ENCODE results near the gene ADORA2B.
"Not testable (repeated sequence)": the region's sequence is repeated elsewhere in the genome, so short reads cannot be mapped to it uniquely, and the experiment has no call there.

ADORA2B gene

DNA sequence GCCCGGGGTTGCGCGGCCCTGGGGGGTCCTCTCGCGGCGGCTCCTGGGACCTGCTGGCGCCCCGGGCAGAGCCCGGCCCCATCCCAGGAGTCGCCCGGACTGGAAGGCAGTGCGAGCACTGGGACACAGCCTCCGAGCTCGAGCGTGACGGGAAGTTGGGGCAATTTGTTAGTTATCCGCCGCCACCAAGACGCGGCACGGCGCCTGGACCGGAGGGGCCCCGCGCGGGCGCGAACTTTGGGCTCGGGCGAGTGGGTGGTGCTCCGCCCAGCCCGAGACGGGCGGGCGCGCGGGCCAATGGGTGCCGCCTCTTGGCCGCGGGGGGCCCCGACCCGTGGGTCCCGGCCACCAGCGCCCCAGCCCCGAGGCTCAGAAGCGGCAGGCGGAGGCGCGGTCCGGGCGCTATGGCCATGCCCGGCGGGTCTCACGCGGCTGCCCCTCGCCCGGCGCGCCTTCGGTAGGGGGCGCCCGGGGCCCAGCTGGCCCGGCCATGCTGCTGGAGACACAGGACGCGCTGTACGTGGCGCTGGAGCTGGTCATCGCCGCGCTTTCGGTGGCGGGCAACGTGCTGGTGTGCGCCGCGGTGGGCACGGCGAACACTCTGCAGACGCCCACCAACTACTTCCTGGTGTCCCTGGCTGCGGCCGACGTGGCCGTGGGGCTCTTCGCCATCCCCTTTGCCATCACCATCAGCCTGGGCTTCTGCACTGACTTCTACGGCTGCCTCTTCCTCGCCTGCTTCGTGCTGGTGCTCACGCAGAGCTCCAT lies at the start of gene ADORA2B:
ADORA2B (plus strand) TSS at position 372 of the 768 bp plus-strand sequence; CDS start at position 491, 119 bp downstream.
- DNase-seq (ENCODE audit: low spot score) = no peak

DNA sequence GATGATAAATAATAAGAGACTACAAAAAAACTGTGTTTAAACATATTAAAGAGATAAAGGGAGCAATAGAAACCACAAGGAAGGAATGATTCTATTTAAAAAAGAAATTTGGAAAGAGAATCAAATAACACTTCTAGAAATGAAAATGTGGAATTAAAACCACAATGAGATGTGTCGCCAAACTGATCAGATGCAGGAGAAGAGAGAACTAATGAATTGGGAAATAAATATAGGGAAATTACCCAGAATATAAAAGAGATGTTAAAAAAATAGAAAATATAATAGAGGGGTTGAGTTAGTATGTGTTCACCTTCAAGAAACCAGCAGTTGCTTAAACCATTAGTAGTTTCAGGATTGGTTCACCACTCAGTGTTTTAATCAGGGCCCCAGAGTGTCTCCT lies 48.7 kb upstream of the ADORA2B start:
- no peak for DNase-seq (ENCODE audit: low spot score)

DNA sequence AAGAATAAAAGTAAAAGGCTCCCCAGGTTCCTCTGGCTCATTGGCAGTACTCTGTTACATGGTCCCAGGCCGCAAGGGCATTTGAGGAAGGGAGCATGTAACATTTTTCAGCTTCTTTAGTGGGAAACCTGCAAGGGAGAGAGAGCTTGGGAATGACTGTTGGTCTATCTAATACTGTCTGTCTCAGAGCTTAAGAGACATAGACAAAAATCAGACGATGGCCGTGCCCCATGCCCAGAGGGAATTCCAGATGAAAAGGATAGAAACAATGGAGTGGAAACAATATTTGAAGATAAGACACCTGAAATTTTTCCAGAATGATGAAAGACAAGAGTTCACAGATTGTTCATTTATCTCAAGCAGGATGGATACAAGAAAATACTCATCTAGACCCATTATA lies 48.1 kb upstream of the ADORA2B start:
- no peak for DNase-seq (ENCODE audit: low spot score)

DNA sequence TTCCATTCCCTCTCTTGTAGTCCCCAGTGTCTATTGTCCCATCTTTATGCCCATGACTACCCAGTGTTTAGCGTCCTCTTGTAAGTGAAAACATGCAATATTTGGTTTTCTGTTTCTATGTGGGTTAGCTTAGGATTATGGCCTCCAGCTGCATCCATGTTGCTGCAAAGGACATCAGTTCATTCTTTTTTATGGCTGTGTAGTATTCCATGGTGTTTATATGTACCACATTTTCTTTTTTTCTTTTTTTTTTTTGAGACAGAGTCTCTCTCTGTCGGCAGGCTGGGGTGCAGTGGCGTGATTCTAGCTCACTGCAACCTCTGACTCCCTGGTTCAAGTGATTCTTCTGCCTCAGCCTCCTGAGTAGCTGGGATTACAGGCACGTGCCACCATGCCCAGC lies 45.3 kb upstream of the ADORA2B start:
- DNase-seq (ENCODE audit: low spot score) = not testable (repeated sequence)

DNA sequence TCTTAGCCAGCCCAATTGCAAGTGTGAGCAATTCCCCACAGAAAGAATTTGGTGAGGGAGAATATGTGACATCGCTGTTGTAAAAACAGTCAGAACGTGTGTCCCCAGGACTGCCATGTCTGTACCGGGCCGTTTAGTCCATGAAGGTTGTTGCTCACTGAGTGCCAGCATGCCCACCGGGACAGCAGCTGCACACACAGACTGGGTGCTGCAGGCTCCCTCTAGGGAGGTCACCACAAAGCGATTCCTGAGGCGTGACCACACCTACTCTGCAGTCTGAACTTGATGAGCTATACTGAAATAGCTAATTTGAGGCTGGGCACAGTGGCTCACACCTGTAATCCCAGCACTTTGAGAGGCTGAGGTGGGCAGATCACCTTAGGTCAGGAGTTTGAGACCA lies 44.1 kb upstream of the ADORA2B start:
- no peak for DNase-seq (ENCODE audit: low spot score)

DNA sequence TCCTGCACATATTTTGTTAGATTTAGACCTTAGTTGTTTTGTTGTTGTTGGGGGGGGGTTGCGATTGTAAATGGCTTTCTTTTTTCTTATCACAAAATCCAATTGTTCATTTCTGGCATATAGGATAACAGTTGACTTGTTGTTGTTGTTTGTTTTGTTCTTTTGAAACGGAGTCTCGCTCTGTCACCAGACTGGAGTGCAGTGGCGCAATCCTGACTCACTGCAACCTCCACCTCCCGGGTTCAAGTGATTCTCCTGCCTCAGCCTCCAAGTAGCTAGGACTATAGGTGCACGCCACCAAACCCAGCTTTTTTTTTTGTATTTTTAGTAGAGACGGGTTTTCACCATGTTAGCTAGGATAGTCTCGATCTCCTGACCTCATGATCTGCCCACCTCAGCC lies 39.7 kb upstream of the ADORA2B start:
- not testable (repeated sequence) for DNase-seq (ENCODE audit: low spot score)

DNA sequence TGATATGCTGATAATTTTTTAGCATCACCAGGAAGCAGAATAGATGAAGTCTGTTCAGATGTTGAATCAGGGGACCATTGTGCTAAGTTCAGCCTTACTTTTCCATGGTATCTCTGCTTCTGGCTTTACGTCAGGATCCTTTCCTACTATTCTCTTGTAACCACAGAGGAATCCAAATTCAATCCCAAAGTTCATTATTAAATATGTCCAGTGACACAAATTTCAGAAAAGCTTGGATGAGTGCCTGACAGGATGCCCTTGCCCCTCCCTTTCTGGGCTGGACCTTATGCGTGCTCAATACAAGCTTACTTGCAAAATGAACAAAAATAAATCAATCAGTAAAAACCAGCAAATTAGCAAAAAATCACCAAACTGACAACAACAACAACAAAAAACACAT lies 37.6 kb upstream of the ADORA2B start:
- no peak for DNase-seq (ENCODE audit: low spot score)

DNA sequence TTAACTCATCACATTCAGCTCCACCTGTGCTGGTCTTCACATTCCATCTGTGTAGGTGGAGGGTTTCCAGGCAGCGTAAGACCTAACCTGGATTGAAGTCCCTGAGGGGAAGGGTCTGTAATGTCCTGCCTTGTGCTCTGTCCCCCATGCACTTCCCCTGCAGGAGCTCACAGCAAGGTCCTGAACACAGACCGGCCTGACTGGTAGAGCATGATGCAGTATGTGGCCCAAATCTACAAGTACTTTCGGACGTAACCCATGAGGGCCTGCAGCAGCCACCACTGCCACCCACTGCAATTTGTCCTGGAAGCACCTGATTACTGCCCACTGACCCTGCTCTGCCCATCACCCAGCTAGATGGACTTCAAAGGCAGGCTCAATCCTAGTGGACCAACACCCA lies 36.6 kb upstream of the ADORA2B start:
- no peak for DNase-seq (ENCODE audit: low spot score)

DNA sequence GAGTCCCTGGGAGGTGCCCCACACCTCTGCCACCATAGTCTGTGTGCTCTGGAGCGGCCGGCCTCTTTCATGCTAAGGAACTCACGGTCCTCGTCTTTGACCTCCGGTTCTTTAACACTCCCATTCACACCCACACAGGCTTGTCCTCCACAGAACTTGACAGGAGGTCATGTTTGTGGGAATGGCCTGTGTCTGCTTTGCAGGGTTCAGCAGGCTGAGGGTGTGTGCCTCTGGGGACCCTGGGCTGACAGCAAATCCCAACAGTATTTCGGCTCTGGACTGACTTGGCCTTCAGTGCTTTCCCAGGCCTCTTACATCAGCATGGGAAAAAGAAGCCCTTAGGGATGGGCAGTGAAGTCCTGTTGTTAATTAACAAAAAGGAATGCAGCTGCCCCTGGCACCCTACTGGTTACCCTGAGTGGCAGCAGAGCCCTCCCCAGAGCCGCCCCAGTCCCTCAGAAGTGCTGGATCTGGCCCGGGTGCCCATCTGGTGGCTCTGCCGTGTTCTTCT lies 35.4 kb upstream of the ADORA2B start:
- no peak for DNase-seq (ENCODE audit: low spot score)

DNA sequence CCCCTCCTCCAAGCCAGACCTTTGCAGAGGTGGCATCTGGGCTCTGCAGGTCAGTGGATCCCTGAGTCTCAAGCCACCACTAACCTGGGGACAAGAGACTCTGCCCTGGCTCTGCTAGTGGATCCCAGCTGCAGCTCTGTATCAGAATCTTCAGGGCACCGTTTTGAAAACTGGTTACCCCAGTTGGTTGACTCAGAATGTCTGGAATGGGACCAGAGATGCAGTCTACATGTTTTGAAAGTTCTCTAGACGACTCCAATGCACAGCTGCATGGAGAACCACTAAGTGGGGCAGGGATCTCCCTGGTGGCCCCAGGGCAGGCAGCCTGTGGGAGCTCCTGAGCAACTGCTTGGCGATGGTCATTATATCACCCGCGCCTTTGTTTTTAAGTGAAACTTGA lies 34.1 kb upstream of the ADORA2B start:
- no peak for DNase-seq (ENCODE audit: low spot score)

DNA sequence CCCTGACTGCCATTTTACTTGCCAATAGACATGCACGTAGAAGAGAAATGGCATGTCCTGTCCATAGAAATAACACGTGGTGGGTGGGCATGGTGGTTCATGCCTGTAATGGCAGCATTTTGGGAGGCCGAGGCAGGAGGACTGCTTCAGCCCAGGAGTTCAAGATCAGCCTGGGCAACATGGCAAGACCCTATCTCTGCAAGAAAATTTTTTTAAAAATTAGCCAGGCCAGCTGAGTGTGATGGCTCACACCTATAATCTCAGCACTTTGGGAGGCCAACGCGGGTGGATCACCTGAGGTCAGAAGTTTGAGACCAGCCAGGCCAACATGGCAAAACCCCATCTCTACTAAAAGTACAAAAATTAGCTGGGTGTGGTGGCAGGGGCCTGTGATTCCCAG lies 33.2 kb upstream of the ADORA2B start:
- DNase-seq (ENCODE audit: low spot score) = not testable (repeated sequence)

DNA sequence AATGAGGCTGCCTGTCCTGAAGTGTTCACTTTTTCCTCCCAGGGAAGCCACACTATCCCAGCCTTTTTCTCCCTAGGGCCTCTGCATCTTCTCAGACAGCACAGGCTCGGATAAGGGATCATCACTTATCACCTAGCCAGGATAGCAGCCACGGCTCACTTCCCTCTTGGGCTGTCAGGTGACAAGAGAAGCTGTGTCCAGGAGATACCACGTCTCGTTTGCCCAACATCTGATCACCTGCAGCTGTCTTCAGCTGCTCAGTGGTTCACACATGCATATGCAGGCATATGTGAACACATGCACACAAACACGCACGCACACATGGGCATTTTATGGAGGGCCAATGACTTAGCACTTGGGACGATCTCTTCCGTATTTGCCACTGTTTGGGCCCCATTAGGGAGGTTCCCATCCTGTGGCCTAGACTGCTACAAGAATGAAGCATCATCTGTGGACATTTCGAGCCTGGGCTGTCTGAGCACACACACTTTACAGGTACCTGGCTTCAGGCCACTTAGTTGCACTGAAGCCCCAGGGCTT lies 32.4 kb upstream of the ADORA2B start:
- DNase-seq (ENCODE audit: low spot score) = no peak

DNA sequence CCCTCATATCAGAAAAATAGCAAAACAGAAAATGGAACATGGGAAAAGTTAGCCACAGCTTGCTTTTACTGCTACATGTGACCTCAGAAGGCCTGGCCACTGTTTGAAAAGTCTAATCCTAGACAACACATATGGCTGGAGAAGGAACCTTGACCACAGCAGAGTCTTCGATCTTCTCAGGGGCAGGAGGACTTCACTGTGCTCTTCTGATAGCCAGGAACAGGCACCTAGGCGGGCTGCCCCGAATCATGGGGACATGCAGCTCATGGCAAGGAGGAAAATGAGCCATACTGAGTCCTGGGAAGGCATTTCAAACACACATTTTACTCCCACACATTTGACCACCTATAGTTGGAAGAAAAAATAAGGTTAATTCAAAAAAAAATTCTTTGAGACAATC lies 31.1 kb upstream of the ADORA2B start:
- DNase-seq (ENCODE audit: low spot score) = no peak

DNA sequence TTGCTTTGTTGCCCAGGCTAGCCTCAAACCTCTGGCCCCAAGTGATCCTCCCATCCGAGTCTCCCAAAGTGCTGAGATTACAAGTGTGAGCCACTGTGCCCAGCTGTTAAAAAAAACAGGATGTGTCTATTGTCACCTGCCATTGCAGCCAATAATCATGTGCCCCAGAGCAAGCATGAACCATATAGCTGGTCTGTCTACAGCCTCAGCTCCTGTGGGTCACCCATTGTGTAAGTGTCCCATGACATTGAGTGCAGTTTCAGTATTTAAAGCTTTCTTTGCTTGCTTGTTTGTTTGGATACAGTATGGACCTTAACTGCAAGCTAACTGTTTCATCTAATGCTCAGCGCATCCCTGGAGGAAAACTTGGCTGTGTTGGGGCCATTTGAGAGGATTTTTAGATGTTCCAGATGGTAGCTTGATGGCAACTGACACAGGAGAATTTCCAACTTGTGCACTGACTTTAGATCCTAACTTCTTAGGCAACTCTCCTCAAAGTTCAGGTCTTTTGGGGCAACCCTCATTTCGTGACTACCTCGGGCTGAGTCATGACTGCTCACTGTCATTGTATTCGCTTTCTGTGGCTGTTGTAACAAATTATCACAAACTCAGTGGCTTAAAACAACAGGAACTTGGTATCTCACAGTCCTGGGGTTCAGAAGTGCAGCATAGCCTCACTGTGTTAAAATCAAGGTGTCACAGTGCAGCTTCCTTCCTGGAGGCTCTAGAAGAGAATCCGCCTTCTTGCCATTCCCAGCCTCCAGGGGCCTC lies 30.3 kb upstream of the ADORA2B start:
- no peak for DNase-seq (ENCODE audit: low spot score)

DNA sequence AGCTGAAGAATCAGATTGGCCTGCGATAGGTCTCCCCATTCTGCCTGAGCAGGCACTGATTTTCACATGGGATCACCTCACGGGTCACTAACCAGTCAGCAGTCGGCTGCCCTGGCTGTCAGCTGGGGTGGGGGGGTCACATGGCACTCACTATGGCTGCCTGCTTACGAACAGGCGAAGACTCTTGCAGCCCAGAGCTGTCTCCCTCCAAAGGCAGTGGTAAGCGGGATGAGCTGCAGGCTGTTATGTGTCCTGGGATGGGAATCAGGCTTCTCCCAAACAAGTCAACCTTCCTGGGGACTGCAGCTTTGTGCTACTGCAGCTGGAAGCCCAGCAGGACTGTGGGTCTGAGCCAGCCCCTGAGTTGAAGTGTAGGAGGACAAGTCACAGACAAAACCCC lies 29.0 kb upstream of the ADORA2B start:
- DNase-seq (ENCODE audit: low spot score) = no peak

DNA sequence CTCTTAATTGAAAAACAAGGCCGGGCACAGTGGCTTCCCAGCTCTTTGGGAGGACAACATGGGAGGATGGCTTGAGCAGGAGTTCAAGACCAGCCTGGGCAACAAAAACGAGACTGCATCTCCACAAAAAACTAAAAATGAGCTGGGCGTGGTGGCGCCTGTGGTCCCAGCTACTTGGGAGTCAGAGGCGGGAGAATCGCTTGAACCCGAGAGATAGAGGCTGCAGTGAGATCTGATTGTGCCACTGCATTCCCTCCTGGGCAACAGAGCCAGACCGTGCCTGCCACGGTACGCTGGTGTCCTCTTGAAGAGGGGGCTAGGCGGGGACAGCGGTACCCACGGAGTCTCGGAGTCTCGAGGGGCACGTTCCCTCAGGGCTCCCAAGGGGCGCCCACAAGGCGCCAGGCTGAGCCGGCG lies 27.9 kb upstream of the ADORA2B start:
- no peak for DNase-seq (ENCODE audit: low spot score)

DNA sequence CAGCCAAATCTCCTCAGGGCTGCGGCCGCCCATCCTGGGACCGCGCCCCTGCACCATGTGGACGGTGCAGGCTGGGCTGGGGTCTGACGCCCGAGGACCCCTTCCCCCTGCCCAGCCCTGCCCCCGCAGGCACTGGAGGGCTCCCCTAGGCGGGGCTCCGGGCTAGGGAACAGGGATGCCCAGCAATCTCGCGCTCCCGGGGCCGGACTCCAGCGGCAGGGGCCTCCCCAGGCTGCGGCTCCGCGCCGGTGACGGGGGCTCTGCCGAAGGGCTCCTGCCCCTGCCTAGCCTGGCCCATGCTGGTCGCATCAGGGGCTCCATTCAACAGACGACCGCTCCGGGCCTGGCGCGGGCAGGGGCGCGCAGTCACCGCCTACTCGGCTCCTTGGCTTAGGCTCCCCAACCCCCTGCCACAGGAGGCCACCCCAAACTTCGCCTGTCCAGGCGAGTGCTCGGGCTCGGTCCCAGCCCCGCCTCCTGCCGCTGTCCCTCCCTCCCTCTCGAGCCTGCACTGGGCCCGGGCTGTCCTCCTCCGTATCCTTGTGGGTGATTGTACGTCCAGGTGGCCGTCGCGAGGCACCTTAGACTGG lies 27.4 kb upstream of the ADORA2B start:
- DNase-seq (ENCODE audit: low spot score) = no peak

DNA sequence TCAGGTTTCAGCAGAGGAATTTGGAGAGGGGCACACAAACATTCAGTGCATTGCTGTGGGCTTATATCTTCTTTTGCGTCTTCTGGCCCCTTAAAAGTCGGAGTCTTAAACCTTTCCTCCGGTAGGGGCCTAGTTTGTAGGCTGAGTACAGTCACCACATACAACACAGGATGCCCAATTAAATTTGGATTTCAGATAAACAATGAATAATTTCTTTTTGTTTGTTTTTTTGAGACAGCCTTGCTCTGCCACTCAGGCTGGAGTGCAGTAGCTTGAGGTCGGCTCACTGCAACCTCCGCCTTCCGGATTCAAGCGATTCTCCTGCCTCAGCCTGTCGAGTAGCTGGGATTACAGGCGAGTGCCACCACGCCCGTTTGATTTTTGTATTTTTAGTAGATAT lies 26.7 kb upstream of the ADORA2B start:
- DNase-seq (ENCODE audit: low spot score) = no peak

DNA sequence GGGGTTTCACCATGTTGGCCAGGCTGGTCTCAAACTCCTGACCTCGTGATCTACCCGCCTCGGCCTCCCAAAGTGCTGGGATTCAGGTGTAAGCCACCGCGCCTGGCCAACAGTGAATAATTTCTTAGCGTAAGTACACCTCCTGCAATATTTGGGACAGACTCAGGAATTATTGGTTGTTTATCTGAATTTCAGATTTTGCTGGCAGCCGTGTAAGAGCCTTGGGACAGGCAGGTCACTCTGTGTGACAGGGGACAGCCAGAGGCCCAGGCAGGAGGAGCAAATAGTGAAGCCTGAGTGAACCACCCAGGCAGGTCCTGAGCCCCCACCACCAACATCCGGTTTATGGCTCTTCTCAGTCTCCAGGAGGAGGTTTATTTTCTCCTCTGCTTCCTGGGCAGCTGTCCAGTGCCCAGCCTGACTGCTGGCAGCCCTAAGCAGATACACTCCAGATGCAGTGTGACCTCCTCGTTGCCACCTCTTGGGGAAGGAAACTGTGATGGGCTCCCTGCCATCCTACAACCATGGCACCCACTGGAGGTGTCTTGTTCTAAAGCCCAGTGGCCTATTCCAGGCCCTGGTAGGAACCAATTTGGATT lies 26.2 kb upstream of the ADORA2B start:
- no peak for DNase-seq (ENCODE audit: low spot score)

DNA sequence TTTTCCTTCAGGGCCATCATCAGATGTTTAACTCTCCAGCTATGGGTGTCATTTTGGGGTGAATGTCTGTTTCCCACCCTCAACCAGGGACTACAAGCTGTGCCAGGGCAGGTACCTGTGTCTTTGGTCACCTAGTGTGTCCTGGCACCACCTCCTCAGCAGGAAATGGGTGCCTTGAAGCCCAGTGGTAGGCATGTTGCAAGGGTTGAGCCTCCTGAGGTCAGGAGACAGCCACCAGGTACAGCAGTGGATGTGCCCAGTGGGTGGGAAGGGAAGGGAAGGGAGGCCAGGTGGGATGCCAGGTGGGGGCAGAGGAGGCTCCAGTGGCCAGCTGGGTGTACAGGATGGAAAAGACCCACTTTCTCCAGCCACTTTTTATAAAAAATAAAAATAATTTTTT lies 25.5 kb upstream of the ADORA2B start:
- DNase-seq (ENCODE audit: low spot score) = no peak

DNA sequence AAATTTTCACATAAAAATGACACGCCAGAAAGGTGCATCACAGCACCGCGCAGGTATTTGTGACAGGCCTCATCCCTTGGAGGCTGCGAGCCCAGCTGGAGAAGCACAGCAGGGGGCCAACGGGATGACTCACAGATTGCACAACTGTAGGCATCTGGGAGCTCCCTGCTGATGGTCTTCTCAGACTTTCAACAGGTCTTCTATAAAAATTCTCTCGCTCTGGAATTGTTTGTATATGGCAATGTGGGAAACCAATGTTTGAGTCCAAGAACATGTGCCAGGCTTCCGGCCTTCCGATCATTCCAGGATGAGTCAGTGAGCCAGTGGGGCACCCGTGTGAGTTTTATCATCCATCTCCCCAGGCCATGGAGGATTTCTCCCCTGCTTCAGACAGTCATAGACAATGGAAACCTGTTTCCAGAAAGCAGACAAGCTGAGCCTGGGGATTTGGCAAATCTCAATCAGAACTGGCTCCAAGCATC lies 24.1 kb upstream of the ADORA2B start:
- no peak for DNase-seq (ENCODE audit: low spot score)

DNA sequence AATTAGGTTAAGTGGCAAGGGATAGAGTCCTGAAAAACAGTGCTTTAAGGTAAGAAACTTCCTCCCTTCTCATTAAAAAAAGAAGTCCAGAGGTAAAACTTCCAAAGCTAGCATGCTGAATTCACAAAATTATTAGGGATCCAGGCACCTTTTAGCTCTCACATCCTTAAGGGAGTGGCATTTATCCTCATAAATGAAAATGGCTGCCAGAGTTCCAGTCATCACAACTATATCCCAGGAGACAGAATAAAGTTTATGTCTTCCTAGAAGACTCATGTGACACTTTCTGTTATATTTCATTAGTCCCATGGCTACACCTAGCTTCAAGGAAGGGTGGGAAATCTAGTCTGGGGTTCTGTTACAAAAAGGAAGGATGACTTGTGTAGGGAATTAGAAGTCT lies 23.3 kb upstream of the ADORA2B start:
- DNase-seq (ENCODE audit: low spot score) = no peak
